SK-N-SH treated with all-trans-retinoic acid at 6 μM for 48 hours (cell line): ENCODE measurements around the gene ADGB.

Source experiments
- ATAC-seq: fragments of 200-7000 bp; cut with Tn5 transposase; 3 replicates; pipeline ENCODE4 v1.9.1; 2020; ENCODE audit warnings: mild to moderate bottlenecking, moderate library complexity
- ARNTL ChIP-seq: fragments of 450-650 bp; formaldehyde crosslinking; IDR thresholded peaks from 2 replicates; pipeline ENCODE4 v1.5.0; 2020; ENCODE audit warnings: low read depth, mild to moderate bottlenecking, moderate library complexity, borderline replicate concordance
- BACH2 ChIP-seq: fragments of 250-450 bp; sonication (Bioruptor Pico); IDR thresholded peaks from 2 replicates; pipeline ENCODE4 v1.9.0; 2021; ENCODE audit warnings: mild to moderate bottlenecking, borderline replicate concordance
- CSDC2 ChIP-seq: fragments of 250-450 bp; sonication (Bioruptor Pico); IDR thresholded peaks from 2 replicates; pipeline ENCODE4 v1.5.0; 2020; ENCODE audit warnings: mild to moderate bottlenecking, moderate library complexity
- ESRRG ChIP-seq: fragments of 250-450 bp; sonication (Bioruptor Pico); IDR thresholded peaks from 2 replicates; pipeline ENCODE4 v1.6.1; 2021; ENCODE audit warnings: mild to moderate bottlenecking
- GLIS3 ChIP-seq: fragments of 250-450 bp; sonication (Bioruptor Pico); IDR thresholded peaks from 2 replicates; pipeline ENCODE4 v1.5.0; 2020; ENCODE audit warnings: mild to moderate bottlenecking, moderate library complexity
- ISL1 ChIP-seq: fragments of 250-450 bp; sonication (Bioruptor Pico); IDR thresholded peaks from 2 replicates; pipeline ENCODE4 v2.1.2; 2022; ENCODE audit warnings: mild to moderate bottlenecking, moderate library complexity
- OSR1 ChIP-seq: fragments of 250-450 bp; sonication (Bioruptor Pico); IDR thresholded peaks from 2 replicates; pipeline ENCODE4 v1.8.0; 2022; ENCODE audit warnings: moderate library complexity, mild to moderate bottlenecking, inconsistent platforms
- PPARA ChIP-seq: fragments of 250-450 bp; sonication (Bioruptor Pico); IDR thresholded peaks from 2 replicates; pipeline ENCODE4 v1.5.0; 2020; ENCODE audit warnings: mild to moderate bottlenecking, borderline replicate concordance
- RARB ChIP-seq: fragments of 250-450 bp; sonication (Bioruptor Pico); IDR thresholded peaks from 2 replicates; pipeline ENCODE4 v1.8.0; 2021; ENCODE audit warnings: mild to moderate bottlenecking, moderate library complexity
- SNAI2 ChIP-seq: fragments of 250-450 bp; sonication (Bioruptor Pico); IDR thresholded peaks from 2 replicates; pipeline ENCODE4 v1.5.0; 2020; ENCODE audit warnings: mild to moderate bottlenecking, moderate library complexity
- TCF4 ChIP-seq: fragments of 250-450 bp; sonication (Bioruptor Pico); IDR thresholded peaks from 2 replicates; pipeline ENCODE4 v1.8.0; 2021; ENCODE audit warnings: mild to moderate bottlenecking, moderate library complexity, borderline replicate concordance
- TOX ChIP-seq: fragments of 250-450 bp; sonication (Bioruptor Pico); IDR thresholded peaks from 2 replicates; pipeline ENCODE4 v1.8.0; 2021; ENCODE audit warnings: mild to moderate bottlenecking, moderate library complexity, borderline replicate concordance
- ZC3H10 ChIP-seq: fragments of 250-450 bp; sonication (Bioruptor Pico); IDR thresholded peaks from 2 replicates; pipeline ENCODE4 v1.5.1; 2021; ENCODE audit warnings: mild to moderate bottlenecking, moderate library complexity
- ZFP3 ChIP-seq: fragments of 250-450 bp; sonication (Bioruptor Pico); IDR thresholded peaks from 2 replicates; pipeline ENCODE4 v1.5.0; 2020; ENCODE audit warnings: mild to moderate bottlenecking, moderate library complexity
- ZFP30 ChIP-seq: fragments of 450-650 bp; formaldehyde crosslinking; IDR thresholded peaks from 2 replicates; pipeline ENCODE4 v1.5.0; 2022; ENCODE audit warnings: mild to moderate bottlenecking, moderate library complexity
- ZNF565 ChIP-seq: fragments of 450-650 bp; formaldehyde crosslinking; conservative IDR thresholded peaks from 2 replicates; pipeline ENCODE4 v1.5.0; 2020; ENCODE audit warnings: low read depth, mild to moderate bottlenecking, moderate library complexity
- ZNF70 ChIP-seq: fragments of 450-650 bp; formaldehyde crosslinking; IDR thresholded peaks from 2 replicates; pipeline ENCODE4 v1.5.0; 2020; ENCODE audit warnings: mild to moderate bottlenecking, moderate library complexity
- ZNF8 ChIP-seq: fragments of 450-650 bp; formaldehyde crosslinking; IDR thresholded peaks from 2 replicates; pipeline ENCODE4 v1.5.0; 2020; ENCODE audit warnings: mild to moderate bottlenecking, moderate library complexity
- TF ChIP-seq, protein P1 (sequence below): fragments of 250-450 bp; sonication (Bioruptor Pico); IDR thresholded peaks from 2 replicates; pipeline ENCODE4 v1.8.0; 2020; ENCODE audit warnings: mild to moderate bottlenecking, moderate library complexity, borderline replicate concordance
- TF ChIP-seq, protein P2 (sequence below): fragments of 250-450 bp; sonication (Bioruptor Pico); IDR thresholded peaks from 2 replicates; pipeline ENCODE4 v1.5.1; 2021; ENCODE audit warnings: mild to moderate bottlenecking, moderate library complexity
- TF ChIP-seq, protein P3 (sequence below): fragments of 250-450 bp; sonication (Bioruptor Pico); IDR thresholded peaks from 2 replicates; pipeline ENCODE4 v1.8.0; 2021; ENCODE audit warnings: low read depth, mild to moderate bottlenecking, moderate library complexity, borderline replicate concordance
- TF ChIP-seq, protein P4 (sequence below): fragments of 250-450 bp; sonication (Bioruptor Pico); IDR thresholded peaks from 2 replicates; pipeline ENCODE4 v1.5.0; 2020; ENCODE audit warnings: mild to moderate bottlenecking, moderate library complexity
- TF ChIP-seq, protein P5 (sequence below): fragments of 250-450 bp; sonication (Bioruptor Pico); IDR thresholded peaks from 2 replicates; pipeline ENCODE4 v1.5.1; 2020; ENCODE audit warnings: low read depth, mild to moderate bottlenecking, moderate library complexity

ADGB gene

DNA sequence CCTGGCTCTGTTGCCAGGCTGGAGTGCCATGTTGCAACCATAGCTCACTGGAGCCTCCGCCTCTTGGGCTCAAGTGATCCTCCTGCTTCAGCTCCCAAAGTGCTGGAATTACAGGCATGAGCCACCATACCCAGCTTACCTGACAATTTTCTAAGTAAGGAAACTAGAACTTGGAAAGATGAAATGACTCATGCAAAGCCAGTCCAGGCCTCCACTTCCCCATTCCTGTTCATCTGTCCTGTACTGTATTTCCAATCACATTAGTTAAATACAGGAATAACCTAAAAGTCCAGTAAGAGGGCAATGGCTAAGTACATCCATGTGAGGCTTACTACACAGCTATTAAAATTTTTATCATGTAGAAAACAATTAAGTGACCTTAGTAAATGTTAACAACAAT lies 8.3 kb upstream of the ADGB start:
- ATAC-seq, result no peak
- TF ChIP-seq CSDC2 (CRISPR knock-in tag) (no peak), OSR1 (no peak), ZC3H10 (CRISPR knock-in tag) (no peak), TOX (CRISPR knock-in tag) (no peak), ESRRG (no peak), RARB (CRISPR knock-in tag) (no peak), ZNF70 (no peak), ARNTL (CRISPR knock-in tag) (no peak), ZNF565 (no peak), ZFP30 (CRISPR knock-in tag) (no peak), ZNF8 (CRISPR knock-in tag) (no peak), SNAI2 (CRISPR knock-in tag) (no peak), TCF4 (CRISPR knock-in tag) (no peak), ZFP3 (CRISPR knock-in tag) (no peak), GLIS3 (CRISPR knock-in tag) (no peak)
- TF ChIP-seq, protein P1, sequence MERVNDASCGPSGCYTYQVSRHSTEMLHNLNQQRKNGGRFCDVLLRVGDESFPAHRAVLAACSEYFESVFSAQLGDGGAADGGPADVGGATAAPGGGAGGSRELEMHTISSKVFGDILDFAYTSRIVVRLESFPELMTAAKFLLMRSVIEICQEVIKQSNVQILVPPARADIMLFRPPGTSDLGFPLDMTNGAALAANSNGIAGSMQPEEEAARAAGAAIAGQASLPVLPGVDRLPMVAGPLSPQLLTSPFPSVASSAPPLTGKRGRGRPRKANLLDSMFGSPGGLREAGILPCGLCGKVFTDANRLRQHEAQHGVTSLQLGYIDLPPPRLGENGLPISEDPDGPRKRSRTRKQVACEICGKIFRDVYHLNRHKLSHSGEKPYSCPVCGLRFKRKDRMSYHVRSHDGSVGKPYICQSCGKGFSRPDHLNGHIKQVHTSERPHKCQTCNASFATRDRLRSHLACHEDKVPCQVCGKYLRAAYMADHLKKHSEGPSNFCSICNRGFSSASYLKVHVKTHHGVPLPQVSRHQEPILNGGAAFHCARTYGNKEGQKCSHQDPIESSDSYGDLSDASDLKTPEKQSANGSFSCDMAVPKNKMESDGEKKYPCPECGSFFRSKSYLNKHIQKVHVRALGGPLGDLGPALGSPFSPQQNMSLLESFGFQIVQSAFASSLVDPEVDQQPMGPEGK (CRISPR knock-in tag), result no peak
- TF ChIP-seq, protein P2, sequence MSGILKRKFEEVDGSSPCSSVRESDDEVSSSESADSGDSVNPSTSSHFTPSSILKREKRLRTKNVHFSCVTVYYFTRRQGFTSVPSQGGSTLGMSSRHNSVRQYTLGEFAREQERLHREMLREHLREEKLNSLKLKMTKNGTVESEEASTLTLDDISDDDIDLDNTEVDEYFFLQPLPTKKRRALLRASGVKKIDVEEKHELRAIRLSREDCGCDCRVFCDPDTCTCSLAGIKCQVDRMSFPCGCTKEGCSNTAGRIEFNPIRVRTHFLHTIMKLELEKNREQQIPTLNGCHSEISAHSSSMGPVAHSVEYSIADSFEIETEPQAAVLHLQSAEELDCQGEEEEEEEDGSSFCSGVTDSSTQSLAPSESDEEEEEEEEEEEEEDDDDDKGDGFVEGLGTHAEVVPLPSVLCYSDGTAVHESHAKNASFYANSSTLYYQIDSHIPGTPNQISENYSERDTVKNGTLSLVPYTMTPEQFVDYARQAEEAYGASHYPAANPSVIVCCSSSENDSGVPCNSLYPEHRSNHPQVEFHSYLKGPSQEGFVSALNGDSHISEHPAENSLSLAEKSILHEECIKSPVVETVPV (CRISPR knock-in tag), result no peak
- TF ChIP-seq, protein P3, sequence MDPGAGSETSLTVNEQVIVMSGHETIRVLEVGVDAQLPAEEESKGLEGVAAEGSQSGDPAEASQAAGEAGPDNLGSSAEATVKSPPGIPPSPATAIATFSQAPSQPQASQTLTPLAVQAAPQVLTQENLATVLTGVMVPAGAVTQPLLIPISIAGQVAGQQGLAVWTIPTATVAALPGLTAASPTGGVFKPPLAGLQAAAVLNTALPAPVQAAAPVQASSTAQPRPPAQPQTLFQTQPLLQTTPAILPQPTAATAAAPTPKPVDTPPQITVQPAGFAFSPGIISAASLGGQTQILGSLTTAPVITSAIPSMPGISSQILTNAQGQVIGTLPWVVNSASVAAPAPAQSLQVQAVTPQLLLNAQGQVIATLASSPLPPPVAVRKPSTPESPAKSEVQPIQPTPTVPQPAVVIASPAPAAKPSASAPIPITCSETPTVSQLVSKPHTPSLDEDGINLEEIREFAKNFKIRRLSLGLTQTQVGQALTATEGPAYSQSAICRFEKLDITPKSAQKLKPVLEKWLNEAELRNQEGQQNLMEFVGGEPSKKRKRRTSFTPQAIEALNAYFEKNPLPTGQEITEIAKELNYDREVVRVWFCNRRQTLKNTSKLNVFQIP, result no peak
- TF ChIP-seq, protein P4, sequence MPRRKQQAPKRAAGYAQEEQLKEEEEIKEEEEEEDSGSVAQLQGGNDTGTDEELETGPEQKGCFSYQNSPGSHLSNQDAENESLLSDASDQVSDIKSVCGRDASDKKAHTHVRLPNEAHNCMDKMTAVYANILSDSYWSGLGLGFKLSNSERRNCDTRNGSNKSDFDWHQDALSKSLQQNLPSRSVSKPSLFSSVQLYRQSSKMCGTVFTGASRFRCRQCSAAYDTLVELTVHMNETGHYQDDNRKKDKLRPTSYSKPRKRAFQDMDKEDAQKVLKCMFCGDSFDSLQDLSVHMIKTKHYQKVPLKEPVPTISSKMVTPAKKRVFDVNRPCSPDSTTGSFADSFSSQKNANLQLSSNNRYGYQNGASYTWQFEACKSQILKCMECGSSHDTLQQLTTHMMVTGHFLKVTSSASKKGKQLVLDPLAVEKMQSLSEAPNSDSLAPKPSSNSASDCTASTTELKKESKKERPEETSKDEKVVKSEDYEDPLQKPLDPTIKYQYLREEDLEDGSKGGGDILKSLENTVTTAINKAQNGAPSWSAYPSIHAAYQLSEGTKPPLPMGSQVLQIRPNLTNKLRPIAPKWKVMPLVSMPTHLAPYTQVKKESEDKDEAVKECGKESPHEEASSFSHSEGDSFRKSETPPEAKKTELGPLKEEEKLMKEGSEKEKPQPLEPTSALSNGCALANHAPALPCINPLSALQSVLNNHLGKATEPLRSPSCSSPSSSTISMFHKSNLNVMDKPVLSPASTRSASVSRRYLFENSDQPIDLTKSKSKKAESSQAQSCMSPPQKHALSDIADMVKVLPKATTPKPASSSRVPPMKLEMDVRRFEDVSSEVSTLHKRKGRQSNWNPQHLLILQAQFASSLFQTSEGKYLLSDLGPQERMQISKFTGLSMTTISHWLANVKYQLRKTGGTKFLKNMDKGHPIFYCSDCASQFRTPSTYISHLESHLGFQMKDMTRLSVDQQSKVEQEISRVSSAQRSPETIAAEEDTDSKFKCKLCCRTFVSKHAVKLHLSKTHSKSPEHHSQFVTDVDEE (CRISPR knock-in tag), result no peak
- TF ChIP-seq, protein P5, sequence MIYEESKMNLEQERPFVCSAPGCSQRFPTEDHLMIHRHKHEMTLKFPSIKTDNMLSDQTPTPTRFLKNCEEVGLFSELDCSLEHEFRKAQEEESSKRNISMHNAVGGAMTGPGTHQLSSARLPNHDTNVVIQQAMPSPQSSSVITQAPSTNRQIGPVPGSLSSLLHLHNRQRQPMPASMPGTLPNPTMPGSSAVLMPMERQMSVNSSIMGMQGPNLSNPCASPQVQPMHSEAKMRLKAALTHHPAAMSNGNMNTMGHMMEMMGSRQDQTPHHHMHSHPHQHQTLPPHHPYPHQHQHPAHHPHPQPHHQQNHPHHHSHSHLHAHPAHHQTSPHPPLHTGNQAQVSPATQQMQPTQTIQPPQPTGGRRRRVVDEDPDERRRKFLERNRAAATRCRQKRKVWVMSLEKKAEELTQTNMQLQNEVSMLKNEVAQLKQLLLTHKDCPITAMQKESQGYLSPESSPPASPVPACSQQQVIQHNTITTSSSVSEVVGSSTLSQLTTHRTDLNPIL (CRISPR knock-in tag), result no peak

DNA sequence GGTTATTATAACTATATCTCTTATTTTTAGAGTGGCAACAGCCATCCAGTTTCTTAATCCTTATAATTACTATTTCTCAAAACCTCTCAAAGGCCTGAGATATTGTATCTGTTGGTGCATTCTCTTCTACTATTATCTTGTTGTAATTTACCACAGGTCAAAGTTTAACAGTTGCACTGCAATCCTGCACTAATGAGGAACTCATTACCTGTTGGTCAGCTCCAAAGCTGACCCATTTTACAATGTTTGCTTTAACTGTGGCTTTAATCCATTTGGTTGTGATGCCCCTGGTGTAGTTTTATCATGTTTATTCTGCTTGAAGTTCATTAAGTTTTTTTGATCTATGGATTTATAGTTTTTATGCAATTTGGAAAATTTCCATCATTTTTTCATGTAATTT lies 6.3 kb upstream of the ADGB start:
- no peak for ATAC-seq
- no peak for TF ChIP-seq SNAI2 (CRISPR knock-in tag)
- no peak for TF ChIP-seq ZFP3 (CRISPR knock-in tag)
- TF ChIP-seq OSR1, result no peak
- TF ChIP-seq ISL1 (CRISPR knock-in tag), result no peak
- TF ChIP-seq ESRRG, result no peak
- TF ChIP-seq, protein P3, result no peak
- no peak for TF ChIP-seq ZNF70
- no peak for TF ChIP-seq ZC3H10 (CRISPR knock-in tag)
- TF ChIP-seq, protein P4 (CRISPR knock-in tag), result no peak
- TF ChIP-seq TOX (CRISPR knock-in tag), result no peak
- TF ChIP-seq, protein P2 (CRISPR knock-in tag), result no peak
- TF ChIP-seq, protein P5 (CRISPR knock-in tag), result no peak
- TF ChIP-seq PPARA (CRISPR knock-in tag), result no peak
- TF ChIP-seq BACH2, result no peak
- no peak for TF ChIP-seq ZNF8 (CRISPR knock-in tag)
- TF ChIP-seq ZNF565, result no peak
